GM18861 (cell line): ENCODE data around the gene PPARA.
"Not testable (repeated sequence)": the region's sequence is repeated elsewhere in the genome, so short reads cannot be mapped to it uniquely, and the experiment has no call there.

Source experiments
- ATAC-seq: cut with Tn5 transposase; IDR thresholded peaks from one replicate; pipeline ENCODE4 v1.9.1; 2021; ENCODE audit not compliant: unreplicated experiment

PPARA gene

GRCh38 chr22:46125816-46126765, 24.2 kb upstream of the PPARA start:
- ATAC-seq: no peak

- ATAC-seq: no peak
These were observed 23.4 kb upstream of the PPARA start for GRCh38 chr22:46126853-46127385.

GRCh38 chr22:46127556-46127955, 22.8 kb upstream of the PPARA start:
- ATAC-seq: no peak

GRCh38 chr22:46128606-46129005, 21.7 kb upstream of the PPARA start:
- ATAC-seq: no peak

- ATAC-seq: no peak
These were observed 20.8 kb upstream of the PPARA start for GRCh38 chr22:46129390-46130041.

- ATAC-seq: no peak
These were observed 19.2 kb upstream of the PPARA start for GRCh38 chr22:46131151-46131587.

- ATAC-seq: not testable (repeated sequence)
These were observed 18.0 kb upstream of the PPARA start for GRCh38 chr22:46132193-46132829.

GRCh38 chr22:46132830-46133587, 17.3 kb upstream of the PPARA start:
- ATAC-seq: no peak

GRCh38 chr22:46133588-46133855, 16.8 kb upstream of the PPARA start:
- no peak for ATAC-seq

- ATAC-seq: no peak
These were observed 16.1 kb upstream of the PPARA start for GRCh38 chr22:46134111-46134705.

- ATAC-seq: no peak
These were observed 14.5 kb upstream of the PPARA start for GRCh38 chr22:46135611-46136485.

GRCh38 chr22:46136486-46137217, 13.7 kb upstream of the PPARA start:
- no peak for ATAC-seq

GRCh38 chr22:46137218-46137766, 13.0 kb upstream of the PPARA start:
- no peak for ATAC-seq

GRCh38 chr22:46138058-46138797, 12.1 kb upstream of the PPARA start:
- no peak for ATAC-seq

GRCh38 chr22:46139417-46139816, 10.9 kb upstream of the PPARA start:
- not testable (repeated sequence) for ATAC-seq

- ATAC-seq: no peak
These were observed 10.4 kb upstream of the PPARA start for GRCh38 chr22:46139895-46140350.

GRCh38 chr22:46140989-46141928, 9.1 kb upstream of the PPARA start:
- no peak for ATAC-seq
